GM15510 (cell line): ENCODE results near the gene DGCR2.

Experiments used
- POLR2A ChIP-seq: IDR thresholded peaks from 3 replicates; pipeline ENCODE4 v1.6.1; 2011; ENCODE audit warnings: borderline replicate concordance; ENCODE audit not compliant: insufficient read length; ENCODE audit errors: extremely low read depth

Gene DGCR2

GRCh38 chr22:19148417-19149046, 26.3 kb upstream of the DGCR2 start:
- no peak for TF ChIP-seq POLR2A

GRCh38 chr22:19147195-19147780, 25.1 kb upstream of the DGCR2 start:
- TF ChIP-seq POLR2A = no peak

GRCh38 chr22:19146215-19146968, 24.2 kb upstream of the DGCR2 start:
- TF ChIP-seq POLR2A = no peak

- no peak for TF ChIP-seq POLR2A
These were observed 21.8 kb upstream of the DGCR2 start for GRCh38 chr22:19143967-19144400.

- TF ChIP-seq POLR2A = no peak
These were observed 21.0 kb upstream of the DGCR2 start for GRCh38 chr22:19143212-19143611.

- no peak for TF ChIP-seq POLR2A
These were observed 20.2 kb upstream of the DGCR2 start for GRCh38 chr22:19142394-19142793.

GRCh38 chr22:19139974-19140373, 17.8 kb upstream of the DGCR2 start:
- no peak for TF ChIP-seq POLR2A

GRCh38 chr22:19139001-19139356, 16.8 kb upstream of the DGCR2 start:
- TF ChIP-seq POLR2A = no peak

- TF ChIP-seq POLR2A = no peak
These were observed 16.2 kb upstream of the DGCR2 start for GRCh38 chr22:19138217-19139000.

GRCh38 chr22:19137384-19138216, 15.4 kb upstream of the DGCR2 start:
- TF ChIP-seq POLR2A = no peak

- no peak for TF ChIP-seq POLR2A
These were observed 14.7 kb upstream of the DGCR2 start for GRCh38 chr22:19136915-19137314.

GRCh38 chr22:19134874-19135273, 12.7 kb upstream of the DGCR2 start:
- no peak for TF ChIP-seq POLR2A

- TF ChIP-seq POLR2A = no peak
These were observed 12.1 kb upstream of the DGCR2 start for GRCh38 chr22:19134176-19134831.

- TF ChIP-seq POLR2A = no peak
These were observed 11.3 kb upstream of the DGCR2 start for GRCh38 chr22:19133561-19133960.
